Activated CD4-positive, alpha-beta T cell treated with anti-CD3 and anti-CD28 coated beads for 24 hours (primary cell): ENCODE measurements around the gene EXOC4.
"Not testable (repeated sequence)": the region's sequence is repeated elsewhere in the genome, so short reads cannot be mapped to it uniquely, and the experiment has no call there.

Source experiments
- DNase-seq, 2 donors: peaks; one replicate each; pipeline ENCODE4 v3.0.0-alpha.2; 2020; ENCODE audit warnings: low read depth in 2 of 2

EXOC4 gene

GRCh38 chr7:133252858-133253518, at the start of gene EXOC4:
Gene EXOC4 (plus strand): TSS chr7:133253078.
- peak; percentile 71 to 81 for DNase-seq

DNA sequence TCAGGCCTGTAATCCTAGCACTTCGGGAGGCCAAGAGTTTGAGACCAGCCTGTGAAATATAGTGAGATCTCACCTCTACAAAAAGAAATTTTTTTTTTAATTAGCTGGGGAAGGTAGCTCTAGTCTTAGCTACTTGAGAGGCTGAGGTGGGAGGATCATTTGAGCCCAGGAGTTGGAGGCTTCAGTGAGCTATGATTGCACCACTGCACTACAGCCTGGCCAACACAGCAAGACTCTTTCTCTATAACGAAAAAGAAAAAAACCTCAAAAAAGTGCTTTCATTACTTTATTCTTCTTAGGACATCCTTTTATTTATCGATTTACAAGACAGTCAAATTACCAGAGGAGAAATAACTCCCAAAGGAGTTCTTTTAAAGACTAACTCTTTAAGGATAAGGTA, 49.4 kb upstream of the EXOC4 start:
- DNase-seq = no peak

GRCh38 chr7:133207687-133208086, 45.2 kb upstream of the EXOC4 start:
- no peak for DNase-seq

DNA sequence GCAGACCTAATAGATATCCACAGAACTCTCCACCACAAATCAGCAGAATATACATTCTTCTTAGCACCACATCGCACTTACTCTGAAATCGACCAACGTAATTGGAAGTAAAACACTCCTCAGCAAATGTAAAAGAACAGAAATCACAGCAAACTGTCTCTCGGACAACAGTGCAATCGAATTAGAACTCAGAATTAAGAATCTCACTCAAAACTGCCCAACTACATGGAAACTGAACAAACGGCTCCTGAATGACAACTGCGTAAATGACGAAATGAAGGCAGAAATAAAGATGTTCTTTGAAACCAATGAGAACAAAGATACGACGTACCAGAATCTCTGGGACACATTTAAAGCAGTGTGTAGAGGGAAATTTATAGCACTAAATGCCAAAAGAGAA, 42.1 kb upstream of the EXOC4 start:
- not testable (repeated sequence) for DNase-seq

- DNase-seq = not testable (repeated sequence)
These were observed 39.1 kb upstream of the EXOC4 start for GRCh38 chr7:133213772-133214171.

DNA sequence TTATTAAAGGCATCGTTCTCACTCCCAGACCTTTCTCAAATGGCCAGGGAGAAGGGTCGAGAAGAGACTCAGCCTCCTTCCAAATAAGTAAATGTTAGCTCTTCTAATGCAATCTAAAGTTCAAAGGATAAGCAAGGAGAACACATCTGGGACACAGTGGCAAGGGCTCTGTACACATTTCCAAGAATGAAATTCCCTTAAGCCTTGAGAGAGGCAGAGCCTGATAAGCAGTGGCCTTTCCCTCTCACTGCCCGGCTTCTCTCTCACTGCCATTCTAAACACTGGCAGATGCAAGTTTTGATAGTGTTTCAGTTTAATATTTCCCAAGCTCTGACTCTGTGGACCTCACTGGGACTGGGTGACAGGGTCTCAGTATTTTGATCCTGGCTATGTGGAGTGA, 35.1 kb upstream of the EXOC4 start:
- DNase-seq = no peak

DNA sequence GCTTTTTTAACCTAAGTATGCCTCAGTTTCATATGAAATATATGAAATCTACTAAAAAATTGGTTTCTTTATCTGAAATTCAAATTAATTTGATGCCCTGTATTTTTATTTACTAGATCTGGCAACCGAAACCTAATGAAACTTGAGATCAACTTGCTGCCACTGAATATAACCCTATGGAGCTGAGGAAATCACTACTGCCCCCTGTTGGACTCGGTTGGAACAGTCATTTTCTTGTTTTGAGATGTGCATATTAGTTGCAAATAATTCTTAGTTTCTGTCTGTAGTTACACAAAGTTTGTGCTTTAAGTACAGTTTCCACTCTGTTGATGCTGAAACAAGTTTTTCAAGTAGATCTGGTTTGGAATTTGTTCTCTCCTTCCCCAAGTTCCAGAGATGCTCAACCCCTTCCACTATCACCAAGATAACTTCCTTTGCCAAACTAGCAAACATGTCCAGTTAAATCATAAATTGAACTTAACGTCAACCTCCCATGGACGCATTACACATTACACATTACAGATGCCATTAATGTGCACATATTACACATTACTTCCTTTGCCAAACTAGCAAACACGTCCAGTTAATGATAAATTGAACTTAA, 22.2 kb upstream of the EXOC4 start:
- DNase-seq = peak; percentile 25 to 38

GRCh38 chr7:133233142-133233541, 19.7 kb upstream of the EXOC4 start:
- DNase-seq = no peak

DNA sequence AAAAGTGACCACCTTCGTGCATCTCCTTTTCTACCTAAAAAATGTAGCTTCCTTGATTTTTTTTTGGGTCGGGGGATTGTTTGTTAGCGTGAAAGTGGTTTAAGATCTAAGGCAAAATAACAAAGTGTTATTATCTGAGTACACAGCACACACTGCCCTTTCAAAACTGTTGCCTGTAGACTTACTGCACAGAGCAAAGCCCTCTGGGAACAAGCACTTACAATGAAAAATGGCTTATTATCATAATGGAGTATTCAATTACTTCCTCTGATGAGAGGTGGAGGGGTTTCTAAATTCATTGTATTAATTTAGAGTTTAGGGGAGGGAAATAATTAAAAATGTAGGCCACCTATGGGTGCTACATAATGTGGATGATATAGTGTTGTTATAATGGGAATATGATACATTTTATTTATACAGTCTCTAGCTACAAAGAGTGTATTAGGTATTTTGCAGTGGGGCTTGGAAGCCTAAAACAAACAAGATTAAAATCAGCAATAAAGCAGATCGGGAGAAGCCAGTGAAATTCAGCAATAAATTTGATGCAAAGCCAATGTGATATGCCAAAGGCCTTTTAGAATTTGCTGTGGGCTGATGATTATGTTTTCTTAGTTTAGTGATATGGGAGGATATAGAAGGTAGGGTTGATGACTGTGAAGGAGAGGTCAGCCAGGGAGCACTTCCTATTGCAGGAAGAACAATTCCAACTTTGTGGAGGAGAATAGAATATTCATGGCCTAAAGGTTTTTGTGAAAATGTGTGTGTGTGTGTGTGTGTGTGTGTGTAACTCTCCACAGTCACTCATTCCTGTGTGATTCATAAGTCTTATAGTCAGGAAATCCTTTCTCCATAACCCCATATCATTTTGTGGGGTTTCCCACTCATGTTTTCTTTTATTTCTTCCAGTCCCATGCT, 17.7 kb upstream of the EXOC4 start:
- no peak for DNase-seq

- DNase-seq = no peak
These were observed 15.3 kb upstream of the EXOC4 start for GRCh38 chr7:133237545-133237944.

GRCh38 chr7:133240302-133240701, 12.6 kb upstream of the EXOC4 start:
- DNase-seq = no peak

DNA sequence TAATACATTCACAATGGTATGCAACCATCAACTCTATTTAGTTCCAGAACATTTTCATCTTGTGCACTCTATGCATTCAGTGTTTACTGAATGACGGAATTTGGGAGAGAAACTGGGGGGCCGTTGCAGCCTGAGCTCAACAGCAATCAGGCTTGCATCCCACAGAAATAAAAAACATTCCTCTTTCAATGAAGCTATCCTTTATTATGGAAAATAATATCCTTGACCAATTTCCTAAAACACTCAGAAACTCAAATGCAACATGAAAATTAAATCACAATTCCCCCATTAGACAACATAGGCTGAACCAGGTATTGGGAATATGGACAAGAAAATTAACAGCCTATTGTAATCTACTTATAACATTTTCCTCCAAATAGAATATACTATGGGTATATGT, 6.3 kb upstream of the EXOC4 start:
- no peak for DNase-seq

DNA sequence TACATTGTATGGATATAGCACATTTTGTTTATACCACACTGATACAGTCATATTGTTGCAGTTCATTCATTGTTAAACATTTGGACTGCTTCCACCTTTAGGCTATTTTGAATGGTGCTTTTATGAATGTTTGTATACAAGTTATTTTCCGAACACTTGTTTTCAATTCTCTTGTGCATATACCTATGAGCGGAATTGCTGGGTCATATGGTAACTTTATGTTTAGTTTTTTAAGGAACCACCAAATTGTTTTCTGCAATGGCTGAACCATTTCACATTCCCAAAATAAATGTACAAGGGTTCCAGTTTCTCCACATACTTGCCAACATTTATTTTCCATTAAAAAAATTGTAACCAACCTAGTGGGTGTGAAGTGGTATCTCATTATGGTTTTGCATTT, 4.0 kb upstream of the EXOC4 start:
- no peak for DNase-seq

DNA sequence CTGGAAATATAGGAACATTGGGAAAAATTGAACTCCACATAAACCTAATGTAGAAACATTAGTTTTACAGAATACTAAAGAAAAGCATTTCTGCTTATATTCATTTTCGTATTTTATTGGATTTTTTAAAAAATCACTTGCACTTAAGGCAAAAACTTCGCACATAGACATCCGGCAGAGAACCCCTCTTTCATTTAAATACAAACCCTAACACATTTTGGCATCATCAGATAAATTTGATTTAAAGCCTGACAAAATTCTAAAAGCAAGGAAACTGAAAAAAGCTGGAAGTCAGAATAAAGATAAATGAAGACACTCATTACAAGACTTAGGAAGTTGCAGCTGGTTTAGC, 396 bp upstream of the EXOC4 start:
- DNase-seq = no peak

- peak in 1 of 2 donors; percentile 0 for DNase-seq
These were observed 619 bp downstream of the EXOC4 start for GRCh38 chr7:133253519-133253875.

GRCh38 chr7:133255486-133255885, 2.6 kb downstream of the EXOC4 start:
- no peak for DNase-seq

DNA sequence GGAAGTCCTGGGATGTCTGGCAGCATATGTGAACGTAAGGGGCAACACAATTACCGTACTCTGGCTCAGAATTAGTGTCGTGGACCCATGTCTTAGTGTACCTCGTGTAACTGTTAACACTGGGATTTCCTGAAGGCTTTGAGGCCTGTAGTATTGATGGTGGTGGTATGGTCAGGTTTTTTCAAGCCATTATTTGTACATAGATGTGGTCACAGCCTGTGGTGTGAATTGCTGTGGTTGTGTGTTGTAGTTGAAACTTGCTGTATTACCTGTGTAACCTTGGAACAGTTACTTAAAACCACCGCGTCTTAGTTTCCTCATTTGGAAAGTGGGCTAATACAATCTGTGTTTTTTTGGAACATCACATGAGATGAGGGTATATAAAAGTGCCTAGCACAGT, 5.3 kb downstream of the EXOC4 start:
- no peak for DNase-seq

DNA sequence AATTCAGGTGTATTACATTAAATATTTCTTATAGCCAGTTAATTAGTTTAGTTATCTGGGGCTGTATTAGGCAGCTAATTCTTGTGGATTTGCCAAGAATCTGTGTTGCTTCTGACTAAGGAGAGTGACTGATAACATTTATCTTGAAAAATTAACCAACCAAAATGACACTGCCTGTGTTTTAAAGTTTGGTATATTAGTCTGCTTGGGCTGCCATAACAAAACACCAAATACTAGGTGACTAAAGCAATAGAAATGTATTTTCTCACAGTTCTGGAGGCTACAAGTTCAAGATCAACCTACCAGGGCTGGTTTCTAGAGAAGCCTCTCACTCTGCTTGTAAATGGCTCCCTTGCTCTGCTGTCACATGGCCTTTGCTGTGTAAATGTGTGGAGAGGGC, 12.9 kb downstream of the EXOC4 start:
- no peak for DNase-seq

GRCh38 chr7:133268355-133268754, 15.5 kb downstream of the EXOC4 start:
- DNase-seq = no peak

- no peak for DNase-seq
These were observed 19.5 kb downstream of the EXOC4 start for GRCh38 chr7:133272336-133272735.

GRCh38 chr7:133273227-133273626, 20.3 kb downstream of the EXOC4 start:
- DNase-seq = no peak

DNA sequence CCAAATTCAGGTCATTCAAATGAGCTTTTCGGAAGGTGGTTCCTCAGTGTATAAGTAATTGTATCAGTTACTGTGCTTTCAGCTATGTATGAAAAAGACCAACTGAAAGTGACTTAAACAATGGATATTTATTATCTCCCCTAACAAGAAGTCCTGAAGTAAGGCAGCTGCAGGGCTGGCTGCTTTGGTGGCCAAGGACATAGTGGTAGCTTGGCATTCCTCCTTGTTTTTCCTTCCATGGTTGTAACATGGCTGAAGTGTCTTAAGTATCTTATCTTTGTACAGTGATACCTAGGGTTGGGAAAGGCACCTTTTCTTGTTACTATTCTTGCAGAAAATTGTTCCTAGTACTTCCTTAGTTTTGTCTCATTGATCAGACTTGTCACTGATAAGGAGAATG, 21.4 kb downstream of the EXOC4 start:
- no peak for DNase-seq

DNA sequence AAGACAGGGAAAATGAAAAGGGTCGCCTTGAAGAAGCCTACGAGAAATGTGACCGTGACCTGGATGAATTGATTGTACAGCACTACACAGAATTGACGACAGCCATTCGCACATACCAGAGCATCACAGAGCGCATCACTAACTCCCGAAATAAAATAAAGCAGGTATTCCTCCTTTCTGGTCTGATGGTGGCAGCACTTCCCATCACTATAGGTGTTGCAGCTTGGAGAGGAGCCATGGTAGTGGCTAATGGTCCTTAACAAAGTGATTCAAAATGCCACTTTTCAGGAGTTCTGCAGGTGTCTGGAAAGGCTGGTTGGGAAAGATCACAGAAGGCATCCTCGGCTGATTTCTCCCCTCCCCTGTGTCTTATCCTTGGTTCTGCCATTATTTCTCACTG, 22.1 kb downstream of the EXOC4 start:
- DNase-seq = no peak
